ENCODE measurements around the gene ARHGAP18.

DNA sequence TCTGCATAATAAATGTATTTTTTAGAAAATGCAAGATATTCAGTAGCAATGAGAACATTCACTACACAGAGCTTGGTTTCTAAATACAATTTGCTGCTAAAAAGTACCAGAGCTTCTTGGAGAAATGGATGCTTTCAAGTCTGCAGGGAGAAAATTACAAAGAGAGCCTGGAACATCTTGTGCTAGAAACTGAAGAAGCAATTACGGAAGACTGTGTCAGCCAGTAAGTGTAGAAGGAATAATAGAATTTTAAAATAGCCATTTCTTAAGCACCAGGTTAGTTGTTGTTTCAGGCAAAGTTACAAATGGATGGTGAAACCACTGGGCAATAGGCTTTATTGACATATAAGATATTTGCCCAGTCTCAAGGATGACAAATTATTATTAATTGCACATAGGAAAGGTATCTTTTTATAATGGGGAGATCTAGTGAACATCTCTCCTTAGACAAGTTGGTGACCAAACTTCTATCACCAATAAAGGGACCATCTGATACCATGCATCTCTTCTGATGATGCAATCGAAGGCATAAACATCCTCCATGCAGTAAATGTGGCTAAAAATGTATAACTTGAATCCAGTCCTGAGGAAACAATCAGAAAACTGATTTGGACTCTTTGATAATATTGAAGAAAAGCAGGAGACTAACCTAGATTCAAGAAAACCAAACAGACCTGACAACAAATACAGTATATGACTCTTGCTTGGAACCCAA, 81.7 kb downstream of the ARHGAP18 start:
- TF ChIP-seq, protein P1, sequence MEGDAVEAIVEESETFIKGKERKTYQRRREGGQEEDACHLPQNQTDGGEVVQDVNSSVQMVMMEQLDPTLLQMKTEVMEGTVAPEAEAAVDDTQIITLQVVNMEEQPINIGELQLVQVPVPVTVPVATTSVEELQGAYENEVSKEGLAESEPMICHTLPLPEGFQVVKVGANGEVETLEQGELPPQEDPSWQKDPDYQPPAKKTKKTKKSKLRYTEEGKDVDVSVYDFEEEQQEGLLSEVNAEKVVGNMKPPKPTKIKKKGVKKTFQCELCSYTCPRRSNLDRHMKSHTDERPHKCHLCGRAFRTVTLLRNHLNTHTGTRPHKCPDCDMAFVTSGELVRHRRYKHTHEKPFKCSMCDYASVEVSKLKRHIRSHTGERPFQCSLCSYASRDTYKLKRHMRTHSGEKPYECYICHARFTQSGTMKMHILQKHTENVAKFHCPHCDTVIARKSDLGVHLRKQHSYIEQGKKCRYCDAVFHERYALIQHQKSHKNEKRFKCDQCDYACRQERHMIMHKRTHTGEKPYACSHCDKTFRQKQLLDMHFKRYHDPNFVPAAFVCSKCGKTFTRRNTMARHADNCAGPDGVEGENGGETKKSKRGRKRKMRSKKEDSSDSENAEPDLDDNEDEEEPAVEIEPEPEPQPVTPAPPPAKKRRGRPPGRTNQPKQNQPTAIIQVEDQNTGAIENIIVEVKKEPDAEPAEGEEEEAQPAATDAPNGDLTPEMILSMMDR (IDR thresholded peaks at IDR 0.05; ENCODE audit: low read length): no peak
- TF ChIP-seq EZH2 (optimal IDR thresholded peaks at IDR 0.05; ENCODE audit: low read depth, low read length) (no peak), EZH2phosphoT487 (IDR thresholded peaks at IDR 0.05; ENCODE audit: low read length) (no peak)
